Measurements from ENCODE around the gene SPATA9. TPM values are rescaled to one million over a fixed set of nuclear protein-coding genes. Genes with fewer than 3 reads are reported as not detected.

Gene SPATA9
- total and polyA plus RNA-seq, 3 donors from 2014 or later = 7.4 to 36.9 (median 21.2) TPM

- intact Hi-C loops (cut with DNase I; ENCODE audit: low total_unique reads) = no loop called here
- Histone ChIP-seq H3K4me1 (no peaks in the 10 kb centered on the region), H3K4me3 (no peak overlapping the region), H3K9me3 (no peaks in the 10 kb centered on the region), H3K36me3 (ENCODE audit: low read depth, missing control alignments) (no peaks in the 10 kb centered on the region), H3K27me3 (no peaks in the 10 kb centered on the region), H3K27ac (no peak overlapping the region)
- WGBS, 2 donors = 75 to 76% methylated on average over 2 of the region's 2 CpGs
- DNase-seq = no peak
- TF ChIP-seq POLR2A (IDR thresholded peaks at IDR 0.05) (no peak), CTCF (IDR thresholded peaks at IDR 0.05) (no peak)
Measured at GRCh38 chr5:95631255-95631958, 51.4 kb downstream of the SPATA9 start.

- no peaks in the 10 kb centered on the region for H3K4me1 ChIP-seq
- H3K36me3 ChIP-seq (ENCODE audit: low read depth, missing control alignments) = no peaks in the 10 kb centered on the region
- H3K9me3 ChIP-seq = no peaks in the 10 kb centered on the region
- TF ChIP-seq POLR2A (IDR thresholded peaks at IDR 0.05) (no peak), CTCF (IDR thresholded peaks at IDR 0.05) (no peak)
- no peak overlapping the region for H3K4me3 ChIP-seq
- no peak for DNase-seq
- H3K27ac ChIP-seq = no peak overlapping the region
- intact Hi-C loops (cut with DNase I; ENCODE audit: low total_unique reads) = no loop called here
- no peaks in the 10 kb centered on the region for H3K27me3 ChIP-seq
- WGBS, 2 donors = 92 to 93% methylated on average over 5 of the region's 5 CpGs
Measured at GRCh38 chr5:95630394-95630917, 52.3 kb downstream of the SPATA9 start.

- TF ChIP-seq POLR2A (IDR thresholded peaks at IDR 0.05) = no peak
- no peak for TF ChIP-seq CTCF (IDR thresholded peaks at IDR 0.05)
- Histone ChIP-seq H3K9me3 (no peaks in the 10 kb centered on the region), H3K4me3 (no peak overlapping the region), H3K36me3 (ENCODE audit: low read depth, missing control alignments) (no peaks in the 10 kb centered on the region), H3K27me3 (no peaks in the 10 kb centered on the region), H3K27ac (no peak overlapping the region), H3K4me1 (no peaks in the 10 kb centered on the region)
- intact Hi-C loops (cut with DNase I; ENCODE audit: low total_unique reads) = no loop called here
- 80 to 100% methylated on average over 1 of the region's 1 CpG for WGBS, 2 donors
- no peak for DNase-seq
Measured at GRCh38 chr5:95628933-95629332, 53.9 kb downstream of the SPATA9 start.

- H3K27ac ChIP-seq = no peak overlapping the region
- no peak for TF ChIP-seq POLR2A (IDR thresholded peaks at IDR 0.05)
- no peak for TF ChIP-seq CTCF (IDR thresholded peaks at IDR 0.05)
- WGBS, 2 donors = 91 to 93% methylated on average over 3 to 4 of the region's 4 CpGs
- H3K9me3 ChIP-seq = no peaks in the 10 kb centered on the region
- H3K4me3 ChIP-seq = no peak overlapping the region
- intact Hi-C loops (cut with DNase I; ENCODE audit: low total_unique reads) = no loop called here
- DNase-seq = no peak
- H3K4me1 ChIP-seq = no peaks in the 10 kb centered on the region
- no peaks in the 10 kb centered on the region for H3K36me3 ChIP-seq (ENCODE audit: low read depth, missing control alignments)
- no peaks in the 10 kb centered on the region for H3K27me3 ChIP-seq
Measured at GRCh38 chr5:95627971-95628810, 54.6 kb downstream of the SPATA9 start.
